ENCODE data around the gene CFAP61.

DNA sequence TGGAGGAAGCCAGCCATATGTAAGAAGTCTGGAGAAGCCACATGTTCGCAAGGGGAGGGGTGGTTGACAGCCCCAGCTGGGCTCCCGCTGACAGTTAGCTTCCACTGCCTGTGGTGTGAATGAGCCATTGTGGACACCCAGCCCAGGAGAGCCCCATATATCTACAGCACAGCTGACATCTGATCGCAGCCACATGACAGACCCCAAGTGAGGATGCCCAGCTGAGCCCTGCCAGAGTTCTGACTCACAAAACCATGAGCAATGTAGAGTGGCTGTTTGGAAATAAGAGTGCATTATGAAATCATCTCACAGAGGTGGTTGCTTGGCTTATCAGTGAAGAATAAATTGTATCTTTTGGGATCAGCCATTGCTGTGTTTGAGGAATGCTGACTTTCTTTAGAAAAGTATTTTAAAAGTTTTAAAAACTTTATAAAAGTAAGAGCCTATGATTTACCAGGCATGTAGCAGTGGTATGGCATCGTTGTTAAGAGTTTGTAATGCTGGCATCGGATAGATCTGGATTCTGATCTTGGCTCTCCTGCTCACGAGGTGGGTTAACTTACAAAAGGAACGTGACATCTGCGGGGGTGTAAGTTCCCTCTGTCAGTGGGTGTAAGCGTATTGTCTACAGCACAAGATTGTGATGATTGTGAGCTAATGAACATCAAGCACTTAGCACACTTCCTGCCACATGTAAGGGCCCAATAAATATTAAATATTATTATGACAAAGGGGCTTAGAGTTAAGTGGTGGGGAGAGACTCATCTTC lies 24.1 kb downstream of the CFAP61 start:
- TF ChIP-seq, protein P1, sequence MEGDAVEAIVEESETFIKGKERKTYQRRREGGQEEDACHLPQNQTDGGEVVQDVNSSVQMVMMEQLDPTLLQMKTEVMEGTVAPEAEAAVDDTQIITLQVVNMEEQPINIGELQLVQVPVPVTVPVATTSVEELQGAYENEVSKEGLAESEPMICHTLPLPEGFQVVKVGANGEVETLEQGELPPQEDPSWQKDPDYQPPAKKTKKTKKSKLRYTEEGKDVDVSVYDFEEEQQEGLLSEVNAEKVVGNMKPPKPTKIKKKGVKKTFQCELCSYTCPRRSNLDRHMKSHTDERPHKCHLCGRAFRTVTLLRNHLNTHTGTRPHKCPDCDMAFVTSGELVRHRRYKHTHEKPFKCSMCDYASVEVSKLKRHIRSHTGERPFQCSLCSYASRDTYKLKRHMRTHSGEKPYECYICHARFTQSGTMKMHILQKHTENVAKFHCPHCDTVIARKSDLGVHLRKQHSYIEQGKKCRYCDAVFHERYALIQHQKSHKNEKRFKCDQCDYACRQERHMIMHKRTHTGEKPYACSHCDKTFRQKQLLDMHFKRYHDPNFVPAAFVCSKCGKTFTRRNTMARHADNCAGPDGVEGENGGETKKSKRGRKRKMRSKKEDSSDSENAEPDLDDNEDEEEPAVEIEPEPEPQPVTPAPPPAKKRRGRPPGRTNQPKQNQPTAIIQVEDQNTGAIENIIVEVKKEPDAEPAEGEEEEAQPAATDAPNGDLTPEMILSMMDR (IDR thresholded peaks at IDR 0.05): no peak
- no peak for TF ChIP-seq POLR2A (IDR thresholded peaks at IDR 0.05)
